HG03066 (cell line): ENCODE measurements around the gene MEF2A.

ENCODE experiments used
- ATAC-seq: cut with Tn5 transposase; IDR thresholded peaks from one replicate; pipeline ENCODE4 v1.9.1; 2021; ENCODE audit warnings: low read depth; ENCODE audit not compliant: unreplicated experiment

MEF2A gene

GRCh38 chr15:99696096-99696495 is 130.3 kb downstream of the MEF2A start:
- no peak for ATAC-seq

GRCh38 chr15:99702895-99703602 is 137.3 kb downstream of the MEF2A start:
- ATAC-seq, result no peak

GRCh38 chr15:99703603-99704443 is 138.0 kb downstream of the MEF2A start:
- peak; percentile 26 for ATAC-seq

- ATAC-seq, result peak; percentile 58
These were observed 138.7 kb downstream of the MEF2A start for GRCh38 chr15:99704444-99704838.

- ATAC-seq, result no peak
These were observed 140.9 kb downstream of the MEF2A start for GRCh38 chr15:99706557-99707303.

- ATAC-seq, result no peak
These were observed 141.9 kb downstream of the MEF2A start for GRCh38 chr15:99707473-99708270.

- no peak for ATAC-seq
These were observed 142.8 kb downstream of the MEF2A start for GRCh38 chr15:99708563-99708962.

GRCh38 chr15:99709243-99709986 is 143.6 kb downstream of the MEF2A start:
- ATAC-seq, result no peak

- no peak for ATAC-seq
These were observed 145.8 kb downstream of the MEF2A start for GRCh38 chr15:99711625-99712024.

GRCh38 chr15:99712415-99712814 is 146.6 kb downstream of the MEF2A start:
- ATAC-seq, result no peak

- no peak for ATAC-seq
These were observed 150.8 kb downstream of the MEF2A start for GRCh38 chr15:99716540-99717095.

GRCh38 chr15:99717161-99718009 is 151.6 kb downstream of the MEF2A start:
- no peak for ATAC-seq

GRCh38 chr15:99718421-99718820 is 152.6 kb downstream of the MEF2A start:
- no peak for ATAC-seq

GRCh38 chr15:99719096-99719541 is 153.3 kb downstream of the MEF2A start:
- ATAC-seq, result peak; percentile 80

GRCh38 chr15:99720533-99720932 is 154.7 kb downstream of the MEF2A start:
- ATAC-seq, result no peak

- ATAC-seq, result no peak
These were observed 155.5 kb downstream of the MEF2A start for GRCh38 chr15:99721104-99721778.

GRCh38 chr15:99721896-99722295 is 156.1 kb downstream of the MEF2A start:
- ATAC-seq, result no peak

- no peak for ATAC-seq
These were observed 156.6 kb downstream of the MEF2A start for GRCh38 chr15:99722406-99722805.
